CD4-positive, alpha-beta memory T cell (primary cell): ENCODE results near the gene RCAN1. TPM values are rescaled to one million over a fixed set of nuclear protein-coding genes. Genes with fewer than 3 reads are reported as not detected.

Experiments
- CTCF ChIA-PET: fragments of 350-600 bp; sonication (Branson Sonifier 250); formaldehyde crosslinking; loops from one replicate; lab custom pipeline; 2021; ENCODE audit warnings: inconsistent platforms; ENCODE audit not compliant: partially characterized antibody; lab: Charles Lee
- POLR2A ChIA-PET: fragments of 350-600 bp; sonication (Branson Sonifier 250); formaldehyde crosslinking; loops from one replicate; lab custom pipeline; 2021; ENCODE audit not compliant: partially characterized antibody; lab: Charles Lee
- DNase-seq, 5 donors: peaks; one replicate each; pipeline versions ENCODE4 v3.0.0 to v3.0.0-alpha.2; 2020 to 2022; ENCODE audit warnings: mixed read lengths in 1 of 5
- H3K27ac ChIP-seq: one replicate; pipeline ENCODE4 v1.7.0; 2013; ENCODE audit warnings: low read depth, low read length
- H3K27me3 ChIP-seq: 2 replicates; pipeline ENCODE4 v1.7.0; 2013; ENCODE audit warnings: mild to moderate bottlenecking, low read length, moderate library complexity; ENCODE audit not compliant: insufficient read depth
- H3K36me3 ChIP-seq: 2 replicates; pipeline ENCODE4 v1.7.0; 2013; ENCODE audit warnings: mild to moderate bottlenecking, low read length, moderate library complexity; ENCODE audit not compliant: insufficient read depth
- H3K4me1 ChIP-seq: 2 replicates; pipeline ENCODE4 v1.7.0; 2013; ENCODE audit warnings: mild to moderate bottlenecking, low read length, moderate library complexity; ENCODE audit not compliant: insufficient read depth
- H3K4me3 ChIP-seq, 2 donors: one replicate each; pipeline ENCODE4 v1.7.0; 2013; ENCODE audit warnings: low read length in 2 of 2, mild to moderate bottlenecking in 1 of 2
- H3K9me3 ChIP-seq, 2 donors: one replicate each; pipeline ENCODE4 v1.7.0; 2013; ENCODE audit warnings: low read length in 2 of 2, control low read depth in 1 of 2; ENCODE audit not compliant: control insufficient read depth in 1 of 2
- H3K27ac Mint-ChIP-seq, 7 donors: one replicate each; pipeline ENCODE4 v1.8.0; 2020 to 2021; ENCODE audit warnings: mixed read lengths in 7 of 7, mild to moderate bottlenecking in 6 of 7, inconsistent platforms in 3 of 7, moderate library complexity in 3 of 7
- H3K27me3 Mint-ChIP-seq, 2 donors: one replicate each; pipeline ENCODE4 v1.8.0; 2020 to 2021; ENCODE audit warnings: mixed read lengths in 2 of 2
- H3K36me3 Mint-ChIP-seq, 2 donors: one replicate each; pipeline ENCODE4 v1.8.0; 2020 to 2021; ENCODE audit warnings: mixed read lengths in 2 of 2, inconsistent platforms in 1 of 2, mild to moderate bottlenecking in 1 of 2
- H3K4me1 Mint-ChIP-seq, 4 donors: one replicate each; pipeline ENCODE4 v1.8.0; 2020 to 2021; ENCODE audit warnings: mixed read lengths in 4 of 4, mild to moderate bottlenecking in 1 of 4
- H3K4me3 Mint-ChIP-seq, 8 donors: one replicate each; pipeline ENCODE4 v1.8.0; 2020 to 2021; ENCODE audit warnings: mixed read lengths in 8 of 8, mild to moderate bottlenecking in 7 of 8, moderate library complexity in 6 of 8, inconsistent platforms in 3 of 8
- H3K9me3 Mint-ChIP-seq, 8 donors: one replicate each; pipeline ENCODE4 v1.8.0; 2020 to 2021; ENCODE audit warnings: mixed read lengths in 8 of 8, mild to moderate bottlenecking in 5 of 8, inconsistent platforms in 3 of 8, moderate library complexity in 1 of 8
- intact Hi-C: fragments of 100-400 bp; cut with micrococcal nuclease; formaldehyde crosslinking; loops from one replicate; pipeline ENCODE4 v1.15.1; 2023
- polyA plus RNA-seq, 2 donors: library from polyadenylated mRNA; unstranded; fragments of 300-500 nt; fragmentation: Illumina TruSeq; gene quantifications; one replicate each; pipeline ENCODE4 v1.2.3, GENCODE V29; 2021
- total RNA-seq, 2 experiments: library from RNA; stranded (reverse); gene quantifications; one replicate each; pipeline ENCODE4 v1.2.3, GENCODE V29; 2021

Gene RCAN1
- total and polyA plus RNA-seq, 4 experiments from 2014 or later: 4.7 to 15.0 (median 9.2) TPM

DNA sequence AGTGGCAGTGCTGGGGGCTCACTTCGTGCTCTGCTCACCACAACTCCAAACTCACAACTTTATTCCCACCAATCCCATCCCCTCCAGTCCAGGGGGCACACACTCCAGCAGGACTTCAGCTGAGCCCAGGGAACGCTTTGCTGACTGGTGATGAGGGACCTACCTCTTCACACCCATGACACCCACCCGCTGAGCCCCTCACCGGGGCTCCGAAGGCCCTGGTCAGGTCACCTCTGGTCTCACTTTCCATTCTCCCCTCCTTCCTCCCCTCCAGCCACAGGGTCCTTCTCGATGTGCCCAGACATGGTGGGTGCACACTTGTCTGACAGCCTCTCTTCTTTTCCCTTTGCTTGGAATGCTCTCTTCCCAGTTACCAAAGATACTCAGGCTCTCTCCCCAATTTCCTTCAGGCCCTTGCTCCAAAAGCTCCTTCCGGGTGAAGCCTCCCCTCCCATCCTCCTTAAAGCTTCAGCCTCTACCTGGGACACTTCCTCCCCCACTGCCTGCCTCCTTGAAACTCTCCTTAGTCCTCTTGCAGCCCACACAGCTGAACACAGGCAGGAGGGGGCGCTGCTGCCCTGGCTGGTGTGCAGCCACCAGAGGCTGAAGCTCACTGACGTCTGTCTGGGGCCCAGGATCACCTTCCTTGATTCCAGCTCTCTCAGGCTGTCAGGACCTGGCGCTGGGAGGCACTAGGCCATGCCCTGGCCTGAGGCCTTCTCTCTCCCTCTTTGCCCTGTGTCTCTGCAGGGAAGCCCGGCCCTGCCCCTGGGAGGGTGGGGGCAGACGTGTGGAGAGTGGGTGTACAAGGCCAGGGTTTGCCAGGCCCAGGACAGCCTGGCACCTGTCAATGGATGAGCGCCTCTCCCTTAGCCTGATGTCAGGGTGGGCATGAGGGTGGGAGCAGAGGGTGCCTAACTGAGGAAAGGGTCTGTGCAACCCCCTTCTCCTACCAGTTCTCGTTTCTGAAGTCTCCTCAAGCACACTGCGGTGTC lies 104.5 kb downstream of the RCAN1 start:
- H3K27ac ChIP-seq: no peak overlapping the region
- peak overlapping the region in 1 of 8 donors; percentile 23 for H3K4me3 Mint-ChIP-seq
- no peak overlapping the region for H3K4me3 ChIP-seq
- H3K27me3 Mint-ChIP-seq: no peaks in the 10 kb centered on the region
- intact Hi-C loops: no loop called here
- POLR2A ChIA-PET: no interaction called here
- no peaks in the 10 kb centered on the region for H3K27me3 ChIP-seq
- H3K4me1 Mint-ChIP-seq: no peaks in the 10 kb centered on the region
- H3K36me3 ChIP-seq: no peaks in the 10 kb centered on the region
- no peaks in the 10 kb centered on the region for H3K36me3 Mint-ChIP-seq
- no peaks in the 10 kb centered on the region for H3K9me3 Mint-ChIP-seq
- H3K9me3 ChIP-seq: no peaks in the 10 kb centered on the region
- CTCF ChIA-PET: no interaction called here
- no peak for DNase-seq
- H3K27ac Mint-ChIP-seq: peak overlapping the region in 1 of 7 donors; percentile 68
- no peaks in the 10 kb centered on the region for H3K4me1 ChIP-seq

DNA sequence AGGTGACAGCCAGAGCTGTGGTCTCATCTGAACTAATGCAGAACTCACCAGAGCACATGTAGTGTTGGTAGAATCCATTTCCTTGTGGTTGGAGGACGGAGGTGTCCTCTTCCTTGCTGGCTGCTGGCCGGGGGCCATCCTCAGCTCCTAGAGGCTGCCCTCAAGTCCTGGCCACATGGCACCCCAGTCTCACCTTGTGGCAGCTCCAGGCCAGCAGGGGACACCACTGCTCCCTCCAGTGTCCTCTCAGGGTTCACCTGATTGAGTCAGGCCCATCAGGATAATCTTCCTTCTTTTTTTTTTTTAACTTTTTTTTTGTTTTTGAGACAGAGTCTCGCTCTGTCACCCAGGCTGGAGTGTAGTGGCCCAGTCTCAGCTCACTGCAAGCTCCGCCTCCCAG lies 105.8 kb downstream of the RCAN1 start:
- Histone ChIP-seq H3K9me3 (no peaks in the 10 kb centered on the region), H3K4me1 (no peaks in the 10 kb centered on the region), H3K36me3 (no peaks in the 10 kb centered on the region), H3K4me3 (no peak overlapping the region), H3K27me3 (no peaks in the 10 kb centered on the region), H3K27ac (no peak overlapping the region)
- ChIA-PET POLR2A (no interaction called here), CTCF (no interaction called here)
- no peak for DNase-seq
- Mint-ChIP-seq H3K27me3 (peaks cover 0 to 4% of the 10 kb centered on the region in 2 donors), H3K9me3 (no peaks in the 10 kb centered on the region), H3K4me1 (no peaks in the 10 kb centered on the region), H3K36me3 (no peaks in the 10 kb centered on the region), H3K27ac (no peak overlapping the region), H3K4me3 (no peak overlapping the region)
- intact Hi-C loops: loop anchor here (1.0 kb wide), 1 partner anchor 121 kb away; no protein-coding TSS in a partner anchor

- H3K27ac ChIP-seq: no peak overlapping the region
Observed at GRCh38 chr21:34504595-34504994, 110.3 kb downstream of the RCAN1 start.

DNA sequence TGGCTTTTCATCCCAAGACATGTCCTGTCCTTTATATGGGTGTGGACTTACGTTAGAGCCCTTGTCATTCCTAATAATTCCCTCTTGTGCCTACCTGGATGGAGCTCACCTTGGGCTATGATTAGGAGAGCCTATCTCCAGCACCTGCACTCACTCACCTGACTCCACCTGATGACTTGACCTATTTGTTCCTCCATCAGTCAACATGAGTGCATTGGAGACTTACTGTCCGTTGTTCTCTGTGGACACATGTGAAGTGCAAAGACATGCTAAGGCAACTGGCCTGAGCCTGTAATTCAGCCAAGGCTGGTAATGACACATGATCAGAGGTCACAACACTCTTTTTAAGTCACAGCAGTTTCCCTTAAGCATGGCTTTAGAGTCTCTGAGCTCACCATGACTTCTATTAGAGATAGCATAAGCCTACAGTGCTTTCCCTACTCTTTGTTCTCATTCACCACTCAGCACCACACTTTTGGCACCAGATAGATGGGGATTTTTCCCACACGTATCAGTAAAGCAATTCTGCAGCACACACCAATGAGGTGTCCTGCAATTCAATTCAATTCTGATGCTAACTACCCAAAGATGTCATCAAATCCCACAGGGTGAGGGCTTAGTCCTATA lies 112.3 kb downstream of the RCAN1 start:
- no peaks in the 10 kb centered on the region for H3K36me3 Mint-ChIP-seq
- intact Hi-C loops: no loop called here
- CTCF ChIA-PET: interaction anchor here (0.8 kb wide), 1 partner anchor 100 kb away, joined by 3 read pairs; no protein-coding TSS in a partner anchor
- peaks cover 0 to 3% of the 10 kb centered on the region in 2 donors for H3K9me3 ChIP-seq
- no peaks in the 10 kb centered on the region for H3K27me3 ChIP-seq
- no peak overlapping the region for H3K4me3 Mint-ChIP-seq
- peaks cover 0 to 26% (median 17%) of the 10 kb centered on the region in 8 donors for H3K9me3 Mint-ChIP-seq
- H3K36me3 ChIP-seq: no peaks in the 10 kb centered on the region
- H3K4me1 Mint-ChIP-seq: no peaks in the 10 kb centered on the region
- POLR2A ChIA-PET: no interaction called here
- H3K27ac Mint-ChIP-seq: peak overlapping the region in 1 of 7 donors; percentile 49
- H3K4me1 ChIP-seq: no peaks in the 10 kb centered on the region
- no peak overlapping the region for H3K4me3 ChIP-seq
- H3K27ac ChIP-seq: no peak overlapping the region
- no peak for DNase-seq
- peaks cover 0 to 7% of the 10 kb centered on the region in 2 donors for H3K27me3 Mint-ChIP-seq

More at GRCh38 chr21:34504595-34504994, 110.3 kb downstream of the RCAN1 start:
- Mint-ChIP-seq H3K4me1 (no peaks in the 10 kb centered on the region), H3K4me3 (no peak overlapping the region), H3K36me3 (no peaks in the 10 kb centered on the region), H3K27ac (no peak overlapping the region), H3K27me3 (peaks cover 0 to 4% of the 10 kb centered on the region in 2 donors), H3K9me3 (peaks cover 0 to 13% (median 0%) of the 10 kb centered on the region in 8 donors)
- Histone ChIP-seq H3K27me3 (no peaks in the 10 kb centered on the region), H3K36me3 (no peaks in the 10 kb centered on the region), H3K4me3 (no peak overlapping the region), H3K9me3 (no peaks in the 10 kb centered on the region), H3K4me1 (no peaks in the 10 kb centered on the region)
- ChIA-PET POLR2A (no interaction called here), CTCF (no interaction called here)
- DNase-seq: no peak
- intact Hi-C loops: no loop called here

DNA sequence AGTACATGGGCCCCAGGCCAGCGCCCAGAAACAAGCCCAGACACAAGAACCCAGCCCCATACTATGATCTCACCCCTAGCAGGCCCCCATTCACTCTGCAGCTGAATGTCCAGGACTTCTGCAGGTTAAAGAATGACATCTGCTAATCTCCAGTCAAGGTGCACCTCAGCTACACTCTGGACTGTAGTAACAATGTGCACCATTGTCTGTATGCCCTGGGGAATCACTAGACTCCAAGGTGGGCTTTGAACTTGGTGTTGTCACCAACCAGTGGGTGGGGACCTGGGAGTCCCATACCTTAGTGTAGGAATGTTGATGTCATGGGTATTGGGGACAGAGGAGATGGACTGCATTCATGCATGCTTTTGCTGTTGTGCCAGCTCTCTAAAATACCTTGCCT lies 113.2 kb downstream of the RCAN1 start:
- Mint-ChIP-seq H3K9me3 (peaks cover 0 to 35% (median 24%) of the 10 kb centered on the region in 8 donors), H3K4me1 (no peaks in the 10 kb centered on the region), H3K36me3 (peaks cover 3 to 4% of the 10 kb centered on the region in 2 donors), H3K4me3 (no peak overlapping the region), H3K27ac (no peak overlapping the region), H3K27me3 (peaks cover 0 to 7% of the 10 kb centered on the region in 2 donors)
- no peaks in the 10 kb centered on the region for H3K4me1 ChIP-seq
- H3K9me3 ChIP-seq: peaks cover 0 to 3% of the 10 kb centered on the region in 2 donors
- intact Hi-C loops: no loop called here
- no peaks in the 10 kb centered on the region for H3K27me3 ChIP-seq
- H3K4me3 ChIP-seq: no peak overlapping the region
- no peaks in the 10 kb centered on the region for H3K36me3 ChIP-seq
- ChIA-PET POLR2A (no interaction called here), CTCF (no interaction called here)
- H3K27ac ChIP-seq: no peak overlapping the region
- no peak for DNase-seq

- Histone ChIP-seq H3K4me1 (no peaks in the 10 kb centered on the region), H3K27ac (no peak overlapping the region), H3K9me3 (peaks cover 0 to 3% of the 10 kb centered on the region in 2 donors), H3K27me3 (no peaks in the 10 kb centered on the region), H3K36me3 (no peaks in the 10 kb centered on the region), H3K4me3 (no peak overlapping the region)
- Mint-ChIP-seq H3K36me3 (peaks cover 3 to 4% of the 10 kb centered on the region in 2 donors), H3K27me3 (peaks cover 3 to 7% of the 10 kb centered on the region in 2 donors), H3K9me3 (peaks cover 2 to 48% (median 34%) of the 10 kb centered on the region in 8 donors), H3K4me1 (no peaks in the 10 kb centered on the region), H3K4me3 (no peak overlapping the region), H3K27ac (no peak overlapping the region)
- POLR2A ChIA-PET: no interaction called here
- CTCF ChIA-PET: no interaction called here
- no peak for DNase-seq
- intact Hi-C loops: no loop called here
Observed at GRCh38 chr21:34500191-34500590, 114.7 kb downstream of the RCAN1 start.

GRCh38 chr21:34499116-34499515 lies 115.8 kb downstream of the RCAN1 start:
- Mint-ChIP-seq H3K27ac (no peak overlapping the region), H3K9me3 (peaks cover 2 to 48% (median 34%) of the 10 kb centered on the region in 8 donors), H3K4me1 (no peaks in the 10 kb centered on the region), H3K4me3 (no peak overlapping the region), H3K36me3 (peaks cover 3 to 4% of the 10 kb centered on the region in 2 donors), H3K27me3 (peaks cover 3% of the 10 kb centered on the region in 2 donors)
- peaks cover 0 to 3% of the 10 kb centered on the region in 2 donors for H3K9me3 ChIP-seq
- H3K27ac ChIP-seq: no peak overlapping the region
- CTCF ChIA-PET: no interaction called here
- no peak for DNase-seq
- no peak overlapping the region for H3K4me3 ChIP-seq
- POLR2A ChIA-PET: no interaction called here
- H3K27me3 ChIP-seq: no peaks in the 10 kb centered on the region
- intact Hi-C loops: no loop called here
- no peaks in the 10 kb centered on the region for H3K36me3 ChIP-seq
- H3K4me1 ChIP-seq: no peaks in the 10 kb centered on the region
